ENCODE measurements around the gene SIDT2.

SIDT2 gene

DNA sequence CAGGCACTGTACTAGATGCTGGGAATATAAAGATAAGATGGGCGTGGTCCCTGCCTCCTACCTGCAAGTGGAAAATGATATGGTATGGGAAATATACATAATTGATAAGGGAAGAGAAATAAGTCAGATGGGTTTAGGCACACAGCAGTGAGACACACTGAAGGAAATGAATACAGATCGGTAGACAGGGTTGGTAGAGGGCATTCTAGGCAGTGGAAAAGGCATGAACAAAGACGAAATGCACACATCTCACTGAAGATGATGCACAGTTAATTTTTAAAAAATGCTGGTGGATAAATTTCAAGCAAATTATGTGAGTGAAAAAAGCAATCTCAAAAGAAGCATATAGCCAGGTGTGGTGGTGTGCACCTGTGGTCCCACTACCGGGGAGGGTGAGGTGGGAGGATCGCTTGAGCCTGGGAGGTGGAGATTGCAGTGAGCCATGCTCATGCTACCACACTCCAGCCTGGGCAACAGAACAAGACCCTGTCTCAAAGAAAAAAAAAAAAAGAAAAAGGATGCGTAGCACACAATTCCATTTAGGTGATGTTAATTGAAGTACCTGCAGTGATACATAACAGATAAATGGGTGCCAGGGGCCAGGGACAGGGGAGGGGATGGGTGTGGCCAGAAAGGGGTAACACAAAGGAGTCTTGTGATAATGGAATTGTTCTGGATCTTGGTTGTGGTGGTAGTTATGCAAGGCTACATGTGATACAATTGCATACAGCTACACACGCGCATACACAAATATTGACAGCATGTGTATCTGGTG lies 31.0 kb downstream of the SIDT2 start:
- ATAC-seq, result peak; percentile 16

DNA sequence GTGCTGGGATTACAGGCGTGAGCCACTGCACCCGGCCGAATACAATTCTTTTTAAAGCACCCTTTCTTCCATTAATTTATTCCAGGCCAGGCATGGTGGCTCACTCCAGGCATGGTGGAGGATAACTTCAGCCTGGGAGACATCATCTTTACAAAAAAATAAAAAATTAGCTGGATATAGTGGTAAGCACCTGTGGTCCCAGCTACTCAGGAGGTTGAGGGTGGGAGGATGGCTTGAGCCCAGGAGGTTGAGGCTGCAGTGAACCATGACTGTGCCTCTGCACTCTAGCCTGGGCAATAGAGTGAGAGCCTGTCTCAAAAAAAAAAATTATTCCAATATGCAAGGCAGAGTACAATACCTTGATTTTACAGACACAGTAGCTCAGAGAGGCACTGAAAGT lies 32.1 kb downstream of the SIDT2 start:
- peak; percentile 5; the same call in 2 of the 3 replicates for ATAC-seq
- no peak for TF ChIP-seq ZNF8 (CRISPR knock-in tag; IDR thresholded peaks at IDR 0.05)
- TF ChIP-seq PPARA (CRISPR knock-in tag; IDR thresholded peaks at IDR 0.05; ENCODE audit: borderline replicate concordance), result no peak
- no peak for TF ChIP-seq CSDC2 (CRISPR knock-in tag; IDR thresholded peaks at IDR 0.05)
- TF ChIP-seq TOX (CRISPR knock-in tag; IDR thresholded peaks at IDR 0.05; ENCODE audit: borderline replicate concordance), result no peak
- no peak for TF ChIP-seq ZC3H10 (CRISPR knock-in tag; IDR thresholded peaks at IDR 0.05)
- no peak for TF ChIP-seq ISL1 (CRISPR knock-in tag; IDR thresholded peaks at IDR 0.05)
- TF ChIP-seq, protein P1, sequence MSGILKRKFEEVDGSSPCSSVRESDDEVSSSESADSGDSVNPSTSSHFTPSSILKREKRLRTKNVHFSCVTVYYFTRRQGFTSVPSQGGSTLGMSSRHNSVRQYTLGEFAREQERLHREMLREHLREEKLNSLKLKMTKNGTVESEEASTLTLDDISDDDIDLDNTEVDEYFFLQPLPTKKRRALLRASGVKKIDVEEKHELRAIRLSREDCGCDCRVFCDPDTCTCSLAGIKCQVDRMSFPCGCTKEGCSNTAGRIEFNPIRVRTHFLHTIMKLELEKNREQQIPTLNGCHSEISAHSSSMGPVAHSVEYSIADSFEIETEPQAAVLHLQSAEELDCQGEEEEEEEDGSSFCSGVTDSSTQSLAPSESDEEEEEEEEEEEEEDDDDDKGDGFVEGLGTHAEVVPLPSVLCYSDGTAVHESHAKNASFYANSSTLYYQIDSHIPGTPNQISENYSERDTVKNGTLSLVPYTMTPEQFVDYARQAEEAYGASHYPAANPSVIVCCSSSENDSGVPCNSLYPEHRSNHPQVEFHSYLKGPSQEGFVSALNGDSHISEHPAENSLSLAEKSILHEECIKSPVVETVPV (CRISPR knock-in tag; IDR thresholded peaks at IDR 0.05), result no peak
- no peak for TF ChIP-seq ZNF70 (CRISPR knock-in tag; IDR thresholded peaks at IDR 0.05)
- TF ChIP-seq ESRRG (CRISPR knock-in tag; IDR thresholded peaks at IDR 0.05), result no peak
- no peak for TF ChIP-seq OSR1 (CRISPR knock-in tag; IDR thresholded peaks at IDR 0.05)
- TF ChIP-seq, protein P2, sequence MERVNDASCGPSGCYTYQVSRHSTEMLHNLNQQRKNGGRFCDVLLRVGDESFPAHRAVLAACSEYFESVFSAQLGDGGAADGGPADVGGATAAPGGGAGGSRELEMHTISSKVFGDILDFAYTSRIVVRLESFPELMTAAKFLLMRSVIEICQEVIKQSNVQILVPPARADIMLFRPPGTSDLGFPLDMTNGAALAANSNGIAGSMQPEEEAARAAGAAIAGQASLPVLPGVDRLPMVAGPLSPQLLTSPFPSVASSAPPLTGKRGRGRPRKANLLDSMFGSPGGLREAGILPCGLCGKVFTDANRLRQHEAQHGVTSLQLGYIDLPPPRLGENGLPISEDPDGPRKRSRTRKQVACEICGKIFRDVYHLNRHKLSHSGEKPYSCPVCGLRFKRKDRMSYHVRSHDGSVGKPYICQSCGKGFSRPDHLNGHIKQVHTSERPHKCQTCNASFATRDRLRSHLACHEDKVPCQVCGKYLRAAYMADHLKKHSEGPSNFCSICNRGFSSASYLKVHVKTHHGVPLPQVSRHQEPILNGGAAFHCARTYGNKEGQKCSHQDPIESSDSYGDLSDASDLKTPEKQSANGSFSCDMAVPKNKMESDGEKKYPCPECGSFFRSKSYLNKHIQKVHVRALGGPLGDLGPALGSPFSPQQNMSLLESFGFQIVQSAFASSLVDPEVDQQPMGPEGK (CRISPR knock-in tag; IDR thresholded peaks at IDR 0.05; ENCODE audit: borderline replicate concordance), result no peak

DNA sequence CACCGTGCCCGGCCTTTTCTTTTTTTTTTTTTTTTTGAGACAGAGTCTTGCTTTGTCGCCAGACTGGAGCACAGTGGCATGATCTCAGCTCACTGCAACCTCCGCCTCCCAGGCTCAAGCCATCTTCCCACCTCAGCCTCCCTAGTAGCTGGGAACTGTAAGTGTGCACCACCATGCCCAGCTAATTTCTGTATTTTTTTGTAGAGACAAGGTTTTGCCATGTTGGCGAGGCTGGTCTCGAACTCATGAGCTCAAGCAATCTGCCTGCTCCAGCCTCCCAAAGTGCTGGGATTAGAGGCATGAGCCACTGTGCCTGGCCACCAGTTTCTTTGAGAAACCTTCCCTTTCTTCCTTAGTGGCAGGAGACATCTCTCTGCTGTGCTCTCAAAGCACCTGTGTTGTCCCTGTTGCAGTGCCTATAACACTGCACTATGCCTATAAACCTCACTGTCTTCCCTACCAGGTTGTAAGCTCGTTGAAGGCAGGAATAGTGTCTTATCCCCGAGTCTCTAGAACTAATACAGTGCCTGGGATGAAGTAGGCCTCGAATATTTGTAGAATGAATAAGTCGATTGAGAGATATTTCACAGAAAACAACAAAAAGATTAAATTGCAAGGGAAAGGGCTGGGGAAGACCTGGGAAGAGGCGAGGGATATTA lies 34.3 kb downstream of the SIDT2 start:
- no peak for ATAC-seq
- TF ChIP-seq BACH2 (CRISPR knock-in tag; IDR thresholded peaks at IDR 0.05; ENCODE audit: borderline replicate concordance) (no peak), ESRRG (CRISPR knock-in tag; IDR thresholded peaks at IDR 0.05) (no peak), PPARA (CRISPR knock-in tag; IDR thresholded peaks at IDR 0.05; ENCODE audit: borderline replicate concordance) (no peak), ZC3H10 (CRISPR knock-in tag; IDR thresholded peaks at IDR 0.05) (no peak), TOX (CRISPR knock-in tag; IDR thresholded peaks at IDR 0.05; ENCODE audit: borderline replicate concordance) (no peak), SNAI2 (CRISPR knock-in tag; IDR thresholded peaks at IDR 0.05) (no peak), ISL1 (CRISPR knock-in tag; IDR thresholded peaks at IDR 0.05) (no peak), ZNF70 (CRISPR knock-in tag; IDR thresholded peaks at IDR 0.05) (no peak), GLIS3 (CRISPR knock-in tag; IDR thresholded peaks at IDR 0.05) (no peak)
- TF ChIP-seq, protein P1 (CRISPR knock-in tag; IDR thresholded peaks at IDR 0.05), result no peak
- TF ChIP-seq, protein P3, sequence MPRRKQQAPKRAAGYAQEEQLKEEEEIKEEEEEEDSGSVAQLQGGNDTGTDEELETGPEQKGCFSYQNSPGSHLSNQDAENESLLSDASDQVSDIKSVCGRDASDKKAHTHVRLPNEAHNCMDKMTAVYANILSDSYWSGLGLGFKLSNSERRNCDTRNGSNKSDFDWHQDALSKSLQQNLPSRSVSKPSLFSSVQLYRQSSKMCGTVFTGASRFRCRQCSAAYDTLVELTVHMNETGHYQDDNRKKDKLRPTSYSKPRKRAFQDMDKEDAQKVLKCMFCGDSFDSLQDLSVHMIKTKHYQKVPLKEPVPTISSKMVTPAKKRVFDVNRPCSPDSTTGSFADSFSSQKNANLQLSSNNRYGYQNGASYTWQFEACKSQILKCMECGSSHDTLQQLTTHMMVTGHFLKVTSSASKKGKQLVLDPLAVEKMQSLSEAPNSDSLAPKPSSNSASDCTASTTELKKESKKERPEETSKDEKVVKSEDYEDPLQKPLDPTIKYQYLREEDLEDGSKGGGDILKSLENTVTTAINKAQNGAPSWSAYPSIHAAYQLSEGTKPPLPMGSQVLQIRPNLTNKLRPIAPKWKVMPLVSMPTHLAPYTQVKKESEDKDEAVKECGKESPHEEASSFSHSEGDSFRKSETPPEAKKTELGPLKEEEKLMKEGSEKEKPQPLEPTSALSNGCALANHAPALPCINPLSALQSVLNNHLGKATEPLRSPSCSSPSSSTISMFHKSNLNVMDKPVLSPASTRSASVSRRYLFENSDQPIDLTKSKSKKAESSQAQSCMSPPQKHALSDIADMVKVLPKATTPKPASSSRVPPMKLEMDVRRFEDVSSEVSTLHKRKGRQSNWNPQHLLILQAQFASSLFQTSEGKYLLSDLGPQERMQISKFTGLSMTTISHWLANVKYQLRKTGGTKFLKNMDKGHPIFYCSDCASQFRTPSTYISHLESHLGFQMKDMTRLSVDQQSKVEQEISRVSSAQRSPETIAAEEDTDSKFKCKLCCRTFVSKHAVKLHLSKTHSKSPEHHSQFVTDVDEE (CRISPR knock-in tag; IDR thresholded peaks at IDR 0.05), result no peak

DNA sequence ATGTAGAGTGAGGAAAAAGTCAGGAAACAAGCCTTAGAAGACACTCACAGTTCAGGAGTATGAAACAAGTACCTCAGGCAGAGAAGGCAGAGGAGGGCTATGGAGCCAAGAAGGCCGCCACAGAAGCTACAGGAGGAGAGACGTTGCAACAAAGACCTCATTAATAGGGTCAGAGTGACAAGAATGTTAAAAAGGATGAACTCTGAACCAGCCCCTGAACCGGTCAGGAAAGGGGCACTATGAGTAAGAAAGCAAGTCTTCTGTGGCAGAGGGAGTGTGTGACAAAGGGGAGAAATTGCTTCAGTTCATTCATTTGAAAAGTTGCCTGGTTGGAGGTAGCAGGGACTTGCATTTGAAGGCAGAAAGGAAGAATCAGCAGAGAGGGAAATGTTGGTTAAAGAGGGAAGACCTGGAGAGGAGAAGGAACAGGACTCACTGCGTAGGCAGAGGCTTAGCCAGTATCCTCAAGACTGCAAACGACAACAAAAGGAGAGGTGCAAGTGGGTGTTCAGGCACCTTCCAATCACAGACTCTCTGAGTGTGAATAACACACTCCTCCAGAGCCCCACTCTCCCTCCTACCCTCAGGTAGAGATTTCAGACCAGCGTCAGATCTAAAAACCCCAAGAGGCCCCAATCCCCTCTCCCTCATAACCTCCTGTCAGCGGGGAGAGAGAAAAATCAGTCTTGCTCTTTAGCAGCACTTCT lies 36.0 kb downstream of the SIDT2 start:
- no peak for TF ChIP-seq PPARA (CRISPR knock-in tag; IDR thresholded peaks at IDR 0.05; ENCODE audit: borderline replicate concordance)
- TF ChIP-seq ESRRG (CRISPR knock-in tag; IDR thresholded peaks at IDR 0.05), result no peak
- TF ChIP-seq ARNTL (CRISPR knock-in tag; IDR thresholded peaks at IDR 0.05; ENCODE audit: borderline replicate concordance, low read depth), result no peak
- no peak for TF ChIP-seq ZNF8 (CRISPR knock-in tag; IDR thresholded peaks at IDR 0.05)
- no peak for TF ChIP-seq CSDC2 (CRISPR knock-in tag; IDR thresholded peaks at IDR 0.05)
- TF ChIP-seq ZNF70 (CRISPR knock-in tag; IDR thresholded peaks at IDR 0.05), result no peak
- no peak for TF ChIP-seq TCF4 (CRISPR knock-in tag; IDR thresholded peaks at IDR 0.05; ENCODE audit: borderline replicate concordance)
- TF ChIP-seq ZNF565 (CRISPR knock-in tag; conservative IDR thresholded peaks at IDR 0.05; ENCODE audit: low read depth), result no peak
- no peak for TF ChIP-seq SNAI2 (CRISPR knock-in tag; IDR thresholded peaks at IDR 0.05)
- TF ChIP-seq, protein P4, sequence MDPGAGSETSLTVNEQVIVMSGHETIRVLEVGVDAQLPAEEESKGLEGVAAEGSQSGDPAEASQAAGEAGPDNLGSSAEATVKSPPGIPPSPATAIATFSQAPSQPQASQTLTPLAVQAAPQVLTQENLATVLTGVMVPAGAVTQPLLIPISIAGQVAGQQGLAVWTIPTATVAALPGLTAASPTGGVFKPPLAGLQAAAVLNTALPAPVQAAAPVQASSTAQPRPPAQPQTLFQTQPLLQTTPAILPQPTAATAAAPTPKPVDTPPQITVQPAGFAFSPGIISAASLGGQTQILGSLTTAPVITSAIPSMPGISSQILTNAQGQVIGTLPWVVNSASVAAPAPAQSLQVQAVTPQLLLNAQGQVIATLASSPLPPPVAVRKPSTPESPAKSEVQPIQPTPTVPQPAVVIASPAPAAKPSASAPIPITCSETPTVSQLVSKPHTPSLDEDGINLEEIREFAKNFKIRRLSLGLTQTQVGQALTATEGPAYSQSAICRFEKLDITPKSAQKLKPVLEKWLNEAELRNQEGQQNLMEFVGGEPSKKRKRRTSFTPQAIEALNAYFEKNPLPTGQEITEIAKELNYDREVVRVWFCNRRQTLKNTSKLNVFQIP (CRISPR knock-in tag; IDR thresholded peaks at IDR 0.05; ENCODE audit: borderline replicate concordance, low read depth), result no peak
- TF ChIP-seq RARB (CRISPR knock-in tag; IDR thresholded peaks at IDR 0.05), result no peak
- no peak for TF ChIP-seq GLIS3 (CRISPR knock-in tag; IDR thresholded peaks at IDR 0.05)
- no peak for ATAC-seq

Data from SK-N-SH treated with all-trans-retinoic acid at 6 μM for 48 hours (cell line).